Left ventricle myocardium superior (tissue), 1 donor: ENCODE measurements around the gene DPYSL5. TPM values are rescaled to one million over a fixed set of nuclear protein-coding genes. Genes with fewer than 3 reads are reported as not detected.
A peak's percentile ranks its signal among the peaks of the same experiment; 100 is the strongest.
"Not testable (repeated sequence)": the region's sequence is repeated elsewhere in the genome, so short reads cannot be mapped to it uniquely, and the experiment has no call there.

ENCODE experiments used
- ATAC-seq: fragments of 200-7000 bp; cut with Tn5 transposase; one replicate; pipeline ENCODE4 v1.9.1; 2020; ENCODE audit warnings: mild to moderate bottlenecking, moderate library complexity
- DNase-seq: peaks from one replicate; pipeline ENCODE4 v3.0.0-alpha.2; 2020
- intact Hi-C: fragments of 100-400 bp; cut with micrococcal nuclease; formaldehyde crosslinking; loops from one replicate; pipeline ENCODE4 v1.11.0; 2022
- total RNA-seq: library from RNA; stranded (reverse); fragmentation: NEBNext Ultra II Directional; extraction: Animal tissue kit (Norgen Biotek cat#: 25700); gene quantifications from one replicate; pipeline ENCODE4 v1.2.1, GENCODE V29; 2021
- donor health status: DM: no; HTN: yes; CAD: no; lungs with severe emphysema.

The DPYSL5 gene
- total RNA-seq, 1 donor from 2014 or later = not detected

GRCh38 chr2:26915316-26915715, 67.4 kb downstream of the DPYSL5 start:
- ATAC-seq = no peak
- intact Hi-C loops = no loop called here
- no peak for DNase-seq

GRCh38 chr2:26916128-26916692, 68.3 kb downstream of the DPYSL5 start:
- ATAC-seq = no peak
- intact Hi-C loops = no loop called here
- no peak for DNase-seq

- intact Hi-C loops = no loop called here
- DNase-seq (no peak), ATAC-seq (no peak)
Observed at GRCh38 chr2:26917135-26917836, 69.4 kb downstream of the DPYSL5 start.

GRCh38 chr2:26921323-26921722, 73.4 kb downstream of the DPYSL5 start:
- ATAC-seq = no peak
- DNase-seq = no peak
- intact Hi-C loops = no loop called here

GRCh38 chr2:26922405-26923188, 74.7 kb downstream of the DPYSL5 start:
- ATAC-seq = peak; percentile 95
- intact Hi-C loops = no loop called here

GRCh38 chr2:26923189-26923466, 75.2 kb downstream of the DPYSL5 start:
- DNase-seq, ATAC-seq, intact Hi-C loops: not testable (repeated sequence)

More at GRCh38 chr2:26922405-26923188, 74.7 kb downstream of the DPYSL5 start:
- peak; percentile 47 for DNase-seq

GRCh38 chr2:26924731-26925099, 76.8 kb downstream of the DPYSL5 start:
- intact Hi-C loops = loop anchor here (5.0 kb wide), 1 partner anchor 77 kb away; the partner anchor contains the start of gene DPYSL5
- ATAC-seq (no peak), DNase-seq (no peak)

- intact Hi-C loops = loop anchor here (5.0 kb wide), 1 partner anchor 78 kb away; the partner anchor contains the start of gene DPYSL5
- ATAC-seq (no peak), DNase-seq (no peak)
Observed at GRCh38 chr2:26925100-26925791, 77.3 kb downstream of the DPYSL5 start.

GRCh38 chr2:26927221-26927620, 79.3 kb downstream of the DPYSL5 start:
- intact Hi-C loops = loop anchor here (5.0 kb wide), 1 partner anchor 80 kb away; the partner anchor contains the start of gene DPYSL5
- ATAC-seq = no peak

GRCh38 chr2:26932974-26933373, 85.0 kb downstream of the DPYSL5 start:
- ATAC-seq (peak; percentile 66), DNase-seq (peak; percentile 40)
- intact Hi-C loops = no loop called here

More at GRCh38 chr2:26927221-26927620, 79.3 kb downstream of the DPYSL5 start:
- no peak for DNase-seq

- intact Hi-C loops = no loop called here
- ATAC-seq (no peak), DNase-seq (no peak)
Observed at GRCh38 chr2:26933431-26934334, 85.8 kb downstream of the DPYSL5 start.

- ATAC-seq = no peak
- intact Hi-C loops = no loop called here
- DNase-seq = no peak
Observed at GRCh38 chr2:26934335-26934724, 86.4 kb downstream of the DPYSL5 start.

GRCh38 chr2:26934985-26935384, 87.1 kb downstream of the DPYSL5 start:
- ATAC-seq (no peak), DNase-seq (no peak)
- intact Hi-C loops = no loop called here

- DNase-seq (no peak), ATAC-seq (no peak)
- intact Hi-C loops = no loop called here
Observed at GRCh38 chr2:26936855-26937254, 88.9 kb downstream of the DPYSL5 start.

GRCh38 chr2:26938399-26939118, 90.6 kb downstream of the DPYSL5 start:
- DNase-seq = no peak
- intact Hi-C loops = no loop called here
- no peak for ATAC-seq

GRCh38 chr2:26940001-26940400, 92.1 kb downstream of the DPYSL5 start:
- no peak for ATAC-seq
- DNase-seq = no peak
- intact Hi-C loops = no loop called here

- DNase-seq = no peak
- ATAC-seq = no peak
- intact Hi-C loops = no loop called here
Observed at GRCh38 chr2:26941486-26941885, 93.6 kb downstream of the DPYSL5 start.
